ENCODE measurements around the gene PARD3. TPM values are rescaled to one million over a fixed set of nuclear protein-coding genes. Genes with fewer than 3 reads are reported as not detected.

PARD3 gene
- polyA plus RNA-seq, 2 of the 4 experiments (the other 2 are of a cell fraction), result 110 to 200 TPM

GRCh38 chr10:34160595-34160994, 654.5 kb downstream of the PARD3 start:
- H3K9me3 ChIP-seq, result no peaks in the 10 kb centered on the region
- TF ChIP-seq GATA3 (IDR thresholded peaks at IDR 0.05; ENCODE audit: borderline replicate concordance), result no peak
- no peak for TF ChIP-seq HOXA7 (CRISPR knock-in tag; IDR thresholded peaks at IDR 0.05)
- no peak for TF ChIP-seq RNF2 (IDR thresholded peaks at IDR 0.05; ENCODE audit: borderline replicate concordance, low read depth)
- TF ChIP-seq ZNF302 (CRISPR knock-in tag; IDR thresholded peaks at IDR 0.05), result no peak
- no peak for TF ChIP-seq JUN (IDR thresholded peaks at IDR 0.05)
- no peak for TF ChIP-seq JUNB (IDR thresholded peaks at IDR 0.05)
- TF ChIP-seq BHLHE40 (IDR thresholded peaks at IDR 0.05; ENCODE audit: low read depth, low read length), result no peak
- TF ChIP-seq RCOR1 (IDR thresholded peaks at IDR 0.05; ENCODE audit: low read depth, low read length), result no peak
- TF ChIP-seq MAFK (IDR thresholded peaks at IDR 0.05; ENCODE audit: partially characterized antibody), result no peak
- no peak for TF ChIP-seq HOXB5 (CRISPR knock-in tag; IDR thresholded peaks at IDR 0.05)
- TF ChIP-seq POLR2A (IDR thresholded peaks at IDR 0.05; ENCODE audit: low read length), result no peak
- TF ChIP-seq ZFP36 (IDR thresholded peaks at IDR 0.05; ENCODE audit: borderline replicate concordance, partially characterized antibody), result no peak
- no peak for TF ChIP-seq NR3C1 (IDR thresholded peaks at IDR 0.05)
- no peak for TF ChIP-seq NPAS2 (CRISPR knock-in tag; IDR thresholded peaks at IDR 0.05; ENCODE audit: borderline replicate concordance)
- no peak for TF ChIP-seq FOXS1 (CRISPR knock-in tag; IDR thresholded peaks at IDR 0.05)
- no peak for TF ChIP-seq CHD4 (IDR thresholded peaks at IDR 0.05; ENCODE audit: borderline replicate concordance)
- CTCF ChIA-PET, result interaction anchor here (0.5 kb wide), 1 partner anchor 13 kb away, joined by 3 read pairs; no protein-coding TSS in a partner anchor
- 90% methylated on average over 3 of the region's 3 CpGs for WGBS (ENCODE audit: missing lambda C conversion rate)
- ATAC-seq, result no peak
- no peak overlapping the region for H3K27ac ChIP-seq
- no peak overlapping the region for H3K4me2 ChIP-seq
- no peak for FAIRE-seq
- H3K4me1 ChIP-seq, result peaks cover 15% of the 10 kb centered on the region
- POLR2A ChIA-PET, result no interaction called here
- DNase-seq (ENCODE audit: low read depth in 1 of 2, low spot score in 1 of 2), result no peak
- H3K4me3 ChIP-seq, result no peak overlapping the region

DNA sequence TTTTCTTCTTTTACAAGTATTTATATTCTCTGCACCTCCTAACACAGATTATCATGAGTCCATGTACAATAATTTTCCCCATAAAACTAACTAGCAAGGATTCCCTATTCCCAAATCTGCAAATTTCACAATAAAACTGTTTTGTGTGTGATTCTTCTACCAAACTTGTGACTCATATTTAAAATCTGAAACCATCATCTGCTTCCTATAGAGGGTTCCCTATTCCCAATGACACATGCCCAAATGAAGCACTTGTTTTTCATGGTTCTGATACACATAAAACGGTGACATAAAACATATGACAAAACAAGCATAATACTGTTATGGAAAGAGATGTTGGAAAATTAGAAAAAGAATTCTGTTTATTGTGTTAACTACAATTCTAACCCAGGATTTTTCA, 657.6 kb downstream of the PARD3 start:
- DNase-seq (ENCODE audit: low read depth in 1 of 2, low spot score in 1 of 2), result no peak
- H3K4me2 ChIP-seq, result peak overlapping the region; percentile 41
- ChIA-PET CTCF (no interaction called here), POLR2A (no interaction called here)
- FAIRE-seq, result no peak
- TF ChIP-seq REST (IDR thresholded peaks at IDR 0.05) (no peak), FOSL2 (IDR thresholded peaks at IDR 0.05) (no peak), FOSL2 (CRISPR knock-in tag; IDR thresholded peaks at IDR 0.05) (peak; percentile 20; the same call in 1 of the 2 replicates), JUN (IDR thresholded peaks at IDR 0.05) (no peak)
- no peak overlapping the region for H3K4me3 ChIP-seq
- WGBS (ENCODE audit: missing lambda C conversion rate), result 87% methylated on average over 1 of the region's 1 CpG
- ATAC-seq, result no peak
- no peaks in the 10 kb centered on the region for H3K9me3 ChIP-seq
- H3K27ac ChIP-seq, result 0 out of 6 replicates have a peak overlapping the region, but pooled peaks of 1 of the 2 experiments have one; percentile 14
- peaks cover 15% of the 10 kb centered on the region for H3K4me1 ChIP-seq

DNA sequence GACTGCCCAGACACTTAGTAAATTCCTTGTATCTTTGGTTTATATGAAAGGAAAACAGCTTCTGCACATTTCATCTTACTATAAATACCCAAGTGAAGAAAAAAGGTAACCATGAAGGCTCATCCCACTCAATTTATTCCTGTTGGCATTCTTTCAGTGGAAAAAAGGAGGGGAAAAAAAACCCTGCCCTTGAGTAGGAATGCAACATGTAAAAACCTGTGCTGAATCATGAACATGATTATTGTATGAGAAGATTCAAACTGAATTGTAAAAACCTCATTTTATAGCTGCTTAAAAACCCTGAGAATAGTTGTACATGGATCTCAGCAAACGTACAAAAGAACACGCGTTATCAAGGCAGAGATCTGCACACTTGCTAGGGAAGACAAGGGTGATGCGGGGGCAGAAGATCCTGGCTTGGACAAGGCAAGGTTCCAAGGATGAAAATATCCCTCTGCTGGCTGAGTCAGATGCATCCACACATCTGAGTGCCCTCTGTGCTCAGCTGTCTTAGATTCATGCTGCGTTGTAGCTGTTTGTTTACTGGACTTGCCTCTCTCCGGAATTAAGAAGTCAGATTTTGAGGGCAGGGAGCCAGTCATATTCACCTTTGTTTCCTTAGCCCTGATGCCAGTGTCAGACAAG, 658.2 kb downstream of the PARD3 start:
- peak; percentile 11 to 54 for DNase-seq (ENCODE audit: low read depth in 1 of 2, low spot score in 1 of 2)
- peak overlapping the region in 1 of 2 experiments; percentile 14; a peak in 2 of 6 replicates for H3K27ac ChIP-seq
- peak overlapping the region; percentile 41 for H3K4me2 ChIP-seq
- peak; percentile 80 to 88 for ATAC-seq
- no peak for FAIRE-seq
- 54% methylated on average over 6 of the region's 6 CpGs for WGBS (ENCODE audit: missing lambda C conversion rate)
- H3K9me3 ChIP-seq, result no peaks in the 10 kb centered on the region
- no peak overlapping the region for H3K4me3 ChIP-seq
- CTCF ChIA-PET, result no interaction called here
- TF ChIP-seq RAD21 (conservative IDR thresholded peaks at IDR 0.05 in 1 of 2, IDR thresholded peaks at IDR 0.05 in 1 of 2) (peak in 1 of 2 experiments; percentile 28; a peak in 2 of 5 replicates), ZFP36 (IDR thresholded peaks at IDR 0.05; ENCODE audit: borderline replicate concordance, partially characterized antibody) (no peak)
- POLR2A ChIA-PET, result no interaction called here
- H3K4me1 ChIP-seq, result peaks cover 15% of the 10 kb centered on the region

Data from A549 (cell line).